Stimulated activated CD4-positive, alpha-beta T cell treated with anti-CD3 and anti-CD28 coated beads, Interleukin-1b, Interleukin-23, amount 100 ng/mL, for 24 hours (primary cell): ENCODE measurements around the gene ARPC1A.
"Not testable (repeated sequence)": the region's sequence is repeated elsewhere in the genome, so short reads cannot be mapped to it uniquely, and the experiment has no call there.

ENCODE experiments used
- DNase-seq, 4 experiments: peaks; one replicate each; pipeline ENCODE4 v3.0.0-alpha.2; 2020; ENCODE audit warnings: low read depth in 4 of 4, low spot score in 1 of 4

Gene ARPC1A

DNA sequence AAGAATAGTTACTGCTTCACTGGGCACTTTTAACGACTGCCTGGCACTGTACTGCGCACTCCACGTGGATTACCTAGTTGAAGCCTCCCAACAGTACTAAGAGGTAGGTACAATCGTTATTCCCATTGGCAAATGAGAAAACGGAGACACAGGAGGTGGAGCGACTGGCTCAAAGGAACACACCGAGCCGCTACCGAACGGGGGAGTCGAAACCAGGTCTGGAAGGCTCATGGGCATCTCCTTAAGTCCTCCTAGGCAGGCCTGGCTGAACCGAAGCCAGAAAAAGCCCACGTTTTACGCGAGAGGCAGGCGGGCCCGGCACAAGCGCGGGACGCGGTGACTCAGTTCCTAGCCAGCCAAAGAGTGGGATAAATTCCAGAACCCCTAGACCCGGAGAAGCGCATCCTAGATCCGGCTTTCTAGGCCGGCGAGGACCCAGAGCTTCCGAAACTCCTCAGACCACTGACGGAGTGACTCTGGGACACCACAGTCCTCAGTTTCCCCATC is 82.2 kb downstream of the ARPC1A start:
- peak in 1 of 4 experiments; percentile 31 for DNase-seq

DNA sequence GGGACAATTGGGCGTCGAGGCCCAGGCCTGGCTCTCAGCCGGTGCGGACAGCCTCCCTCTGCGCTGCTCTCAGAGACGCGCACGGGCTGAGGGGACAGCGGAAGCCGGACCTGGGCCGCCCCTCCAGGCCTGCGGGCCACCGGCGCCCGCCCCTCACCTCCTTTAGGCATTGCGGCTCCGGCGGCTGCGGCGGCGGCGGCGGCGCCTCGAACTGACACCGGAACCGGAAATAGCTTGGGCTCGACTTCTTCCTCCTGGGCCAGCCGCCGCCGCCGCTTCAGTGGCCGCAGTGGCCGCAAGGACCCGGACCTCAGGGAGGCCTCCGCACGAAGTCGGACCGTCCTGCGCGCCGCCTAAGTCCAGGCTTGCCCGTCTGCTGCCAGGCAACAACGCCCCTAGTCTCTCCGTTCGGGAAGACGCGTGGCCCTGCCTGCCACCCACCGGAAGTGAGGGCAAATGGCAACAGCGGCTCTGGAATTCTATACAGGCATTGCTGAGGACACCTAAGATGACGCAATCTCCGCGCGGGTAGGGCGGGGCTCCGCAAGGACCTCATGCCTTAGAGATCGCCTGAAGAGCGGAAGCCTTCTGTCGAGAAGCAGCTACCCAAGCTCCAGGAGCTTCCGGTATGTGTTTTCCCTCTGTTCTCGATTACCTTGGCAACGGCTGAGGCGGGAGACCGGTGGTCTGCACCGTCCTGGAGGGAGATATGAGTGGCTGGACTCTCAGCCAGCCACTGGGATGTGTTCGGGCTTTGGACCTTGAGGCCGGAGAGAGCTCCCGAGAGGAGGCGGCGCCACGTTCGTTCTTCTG is 82.9 kb downstream of the ARPC1A start, which contains the start of the genes BUD31 and PDAP1:
Gene BUD31 (plus strand): TSS at position 591 of the 813 bp plus-strand sequence. CDS start 2,124 bp downstream, outside the sequence.
Gene PDAP1 (minus strand): TSS at position 219 of the 813 bp plus-strand sequence. CDS start 49 bp downstream, at position 170.
- peak; percentile 84 to 90 (median 85) for DNase-seq

DNA sequence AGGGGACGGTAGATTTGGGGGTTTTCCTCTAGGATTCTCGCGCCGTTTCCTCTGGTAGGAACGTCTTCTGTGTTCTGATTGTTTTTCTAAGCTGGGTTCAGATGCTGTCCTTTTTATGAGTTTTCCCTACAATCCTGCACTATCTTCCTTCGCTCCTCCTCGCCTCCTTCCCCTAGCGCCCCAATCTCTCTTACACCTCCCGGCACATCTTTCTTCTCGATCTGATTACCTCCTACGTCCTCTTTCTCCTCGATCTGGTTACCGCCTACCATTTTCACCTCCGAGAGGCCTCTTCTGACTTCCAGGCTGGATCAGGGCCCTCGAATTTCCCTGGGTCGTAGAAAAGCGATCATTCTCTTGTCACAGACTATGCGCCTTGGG is 83.5 kb downstream of the ARPC1A start:
- DNase-seq: no peak

DNA sequence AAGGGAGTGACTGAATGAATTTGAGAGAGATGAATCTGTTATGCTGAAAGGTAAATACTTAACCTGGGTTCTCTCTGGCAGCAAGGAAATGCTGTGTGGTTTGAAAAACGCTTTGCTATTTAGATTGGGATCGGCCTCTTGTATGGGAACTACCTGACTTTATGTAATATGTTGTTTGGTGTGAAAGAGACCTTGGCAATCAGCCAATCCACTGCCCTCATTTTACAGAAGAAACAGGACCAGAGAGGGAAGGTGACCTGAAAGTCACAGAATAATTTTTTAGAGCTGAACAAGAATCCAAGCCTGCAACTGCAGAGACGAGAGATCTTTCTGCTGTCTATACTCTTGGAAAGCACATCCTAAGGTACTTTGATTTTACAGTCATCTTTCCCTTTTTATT is 84.1 kb downstream of the ARPC1A start:
- DNase-seq: no peak

DNA sequence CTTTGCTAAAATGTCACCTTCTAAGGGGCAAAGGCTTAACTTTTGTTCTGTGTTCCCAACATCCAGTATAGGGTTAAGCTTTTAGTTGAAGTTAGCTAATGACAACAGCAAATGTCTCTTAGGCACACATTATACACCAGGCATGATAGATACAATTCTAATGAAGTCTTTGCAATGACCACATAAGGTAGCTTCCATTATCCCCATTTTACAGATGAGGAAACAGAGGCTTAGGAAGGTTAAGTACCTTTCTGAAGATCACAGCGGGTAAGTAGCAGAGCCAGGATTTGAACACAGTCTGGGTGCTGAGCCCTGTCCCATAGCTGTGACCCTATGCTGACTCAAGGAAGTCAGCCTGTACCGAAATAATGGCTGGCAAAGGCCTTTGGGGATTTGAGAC is 84.9 kb downstream of the ARPC1A start:
- no peak for DNase-seq

DNA sequence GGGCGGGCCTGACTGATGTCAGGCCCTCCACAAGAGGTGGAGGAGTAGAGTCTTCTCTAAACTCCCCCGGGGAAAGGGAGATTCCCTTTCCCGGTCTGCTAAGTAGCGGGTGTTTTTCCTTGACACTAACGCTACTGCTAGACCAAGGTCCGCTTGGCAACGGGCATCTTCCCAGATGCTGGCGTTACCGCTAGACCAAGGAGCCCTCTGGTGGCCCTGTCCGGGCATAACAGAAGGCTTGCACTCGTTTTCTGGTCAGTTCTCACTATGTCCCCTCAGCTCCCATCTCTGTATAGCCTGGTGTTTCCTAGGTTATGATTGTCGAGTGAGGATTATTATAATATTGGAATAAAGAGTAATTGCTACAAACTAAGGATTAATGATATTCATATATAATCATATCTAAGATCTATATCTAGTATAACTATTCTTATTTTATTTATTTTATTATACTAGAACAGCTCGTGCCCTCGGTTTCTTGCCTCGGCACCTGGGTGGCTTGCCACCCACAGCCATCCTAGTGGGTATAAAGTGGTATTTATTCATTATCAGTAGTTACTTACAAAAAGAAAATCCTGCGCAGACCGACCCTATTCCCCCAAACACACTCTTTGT is 89.9 kb downstream of the ARPC1A start:
- not testable (repeated sequence) for DNase-seq
